HepG2 (cell line): ENCODE measurements around the gene ILRUN. TPM values are rescaled to one million over a fixed set of nuclear protein-coding genes. Genes with fewer than 3 reads are reported as not detected.

Experiments used
- ATAC-seq: fragments of 200-7000 bp; cut with Tn5 transposase; 3 replicates; pipeline ENCODE4 v1.9.1; 2020; ENCODE audit warnings: mild to moderate bottlenecking, moderate library complexity
- BruUV-seq: library from RNA; stranded (reverse); fragments of 400-500 nt; replicated peaks from 2 replicates; lab custom pipeline; 2021; lab: Mats Ljungman, UMichigan
- CTCF ChIA-PET: fragments of 300-600 bp; formaldehyde crosslinking; extraction: SDS; loops from one replicate; lab custom pipeline; 2021; ENCODE audit warnings: low total read pairs, inconsistent platforms, low intra/inter-chr PET ratio; lab: Yijun Ruan, JAX
- POLR2A ChIA-PET: fragments of 350-600 bp; sonication (Branson Sonifier 250); formaldehyde crosslinking; loops from one replicate; lab custom pipeline; 2020; ENCODE audit warnings: antibody characterized with exemption, inconsistent platforms; lab: Yijun Ruan, JAX
- DNase-seq: peaks from one replicate; pipeline ENCODE4 v3.0.0-alpha.2; 2015; ENCODE audit warnings: low spot score
- FAIRE-seq: peaks from 3 replicates; lab custom pipeline; 2011; peaks lifted over from hg19 to GRCh38; lab: Jason Lieb, UNC
- H2AFZ ChIP-seq: one replicate; pipeline ENCODE4 v1.6.1; 2011; ENCODE audit warnings: low read length, inconsistent platforms
- H3K27ac ChIP-seq: fragments of 300-600 bp; 3 replicates; pipeline ENCODE4 v1.8.0; 2011; ENCODE audit warnings: mixed run types, mild to moderate bottlenecking, mixed read lengths, low read length, inconsistent platforms; ENCODE audit not compliant: insufficient read depth; ENCODE audit errors: extremely low read length
- H3K27me3 ChIP-seq, 2 experiments: fragments of 200-600 bp in 1 of 2; 2 replicates in 1 of 2; 3 replicates in 1 of 2; pipeline versions ENCODE4 v1.6.0 to v1.8.0; 2011; ENCODE audit warnings: low read length in 2 of 2, mild to moderate bottlenecking in 2 of 2, moderate library complexity in 2 of 2, inconsistent platforms in 1 of 2; ENCODE audit not compliant: insufficient read depth in 2 of 2, control insufficient read depth in 1 of 2
- H3K36me3 ChIP-seq, 2 experiments: fragments of 200-600 bp in 1 of 2; replicated peaks in 1 of 2; 2 replicates in 1 of 2; 3 replicates in 1 of 2; pipeline versions ENCODE4 v1.5.1 to v1.8.0; 2011; ENCODE audit warnings: low read length in 2 of 2, inconsistent platforms in 1 of 2; ENCODE audit not compliant: insufficient read depth in 2 of 2, control insufficient read depth in 1 of 2
- H3K4me1 ChIP-seq: 2 replicates; pipeline ENCODE4 v1.5.1; 2012; ENCODE audit warnings: low read length, inconsistent platforms; ENCODE audit not compliant: insufficient read depth
- H3K4me2 ChIP-seq: 2 replicates; pipeline ENCODE4 v1.6.0; 2011; ENCODE audit warnings: low read depth, low read length, inconsistent platforms
- H3K4me3 ChIP-seq, 3 experiments: fragments of 200-600 bp in 1 of 3; sonication (generic), shearing (Covaris generic) in 1 of 3; replicated peaks in 1 of 3; 2 replicates each; pipeline ENCODE4 v1.5.1; 2011 to 2016; ENCODE audit warnings: low read length in 3 of 3, inconsistent platforms in 2 of 3, low read depth in 2 of 3, mild to moderate bottlenecking in 2 of 3, control low read depth in 1 of 3, mixed read lengths in 1 of 3; ENCODE audit not compliant: insufficient read depth in 1 of 3
- H3K79me2 ChIP-seq: one replicate; pipeline ENCODE4 v1.6.1; 2011; ENCODE audit warnings: low read length, inconsistent platforms; ENCODE audit not compliant: insufficient read depth
- H3K9ac ChIP-seq: 2 replicates; pipeline ENCODE4 v1.6.0; 2011; ENCODE audit warnings: mild to moderate bottlenecking, low read depth, low read length, inconsistent platforms; ENCODE audit not compliant: insufficient read depth
- H3K9me3 ChIP-seq: 2 replicates; pipeline ENCODE4 v1.5.1; 2012; ENCODE audit warnings: mild to moderate bottlenecking, low read length
- H4K20me1 ChIP-seq: 2 replicates; pipeline ENCODE4 v1.6.0; 2011; ENCODE audit warnings: inconsistent platforms, mild to moderate bottlenecking, low read length, moderate library complexity; ENCODE audit not compliant: insufficient read depth
- BCL6 ChIP-seq: IDR thresholded peaks from 2 replicates; pipeline ENCODE4 v1.6.1; 2016; ENCODE audit warnings: missing genetic modification reagents, missing compliant biosample characterization
- FOXP1 ChIP-seq, 2 experiments: fragments of 450-650 bp in 1 of 2; IDR thresholded peaks; 2 replicates each; pipeline ENCODE4 v1.6.1; 2017 to 2018; ENCODE audit warnings: antibody characterized with exemption in 1 of 2
- HNRNPH1 ChIP-seq: fragments of 200-400 bp; formaldehyde crosslinking; optimal IDR thresholded peaks from 2 replicates; pipeline ENCODE3; 2017; ENCODE audit warnings: mild to moderate bottlenecking, low read depth, low read length
- SOX13 ChIP-seq, 3 experiments: fragments of 450-650 bp in 1 of 3; sonication (generic) in 1 of 3; formaldehyde crosslinking in 1 of 3; IDR thresholded peaks in 2 of 3; conservative IDR thresholded peaks in 1 of 3; 2 replicates each; pipeline versions ENCODE4 v1.5.0 to v1.6.1; 2016 to 2020; ENCODE audit warnings: antibody characterized with exemption in 1 of 3, mild to moderate bottlenecking in 1 of 3, missing compliant biosample characterization in 1 of 3, missing genetic modification reagents in 1 of 3, moderate library complexity in 1 of 3
- STAG1 ChIP-seq: sonication (generic); formaldehyde crosslinking; IDR thresholded peaks from 2 replicates; pipeline ENCODE4 v1.4.0; 2020; ENCODE audit warnings: missing genetic modification reagents
- WGBS: methylation state at CpG from one replicate; pipeline ENCODE4 v1.1.6; 2017; ENCODE audit warnings: low lambda C conversion rate; 5-methylcytosine and 5-hydroxymethylcytosine counted together
- in situ Hi-C: cut with HindIII; loops from 2 replicates; pipeline ENCODE4 v1.10.0; 2017; ENCODE audit warnings: low pct_unique_long_range_greater_than_20kb; ENCODE audit not compliant: extremely low pct_ligation_motif_present
- intact Hi-C: fragments of 100-400 bp; cut with micrococcal nuclease; formaldehyde crosslinking; loops from one replicate; pipeline ENCODE4 v1.10.0; 2022; ENCODE audit not compliant: unreplicated experiment
- polyA plus RNA-seq, 8 experiments: library from polyadenylated mRNA; depleted of rRNA in 3 of 8; stranded (reverse) in 7 of 8; unstranded in 1 of 8; fragments of >200 nt; fragmentation: Illumina TruSeq in 4 of 8; extraction: Trizol in 4 of 8; gene quantifications; 2 replicates each; pipeline versions ENCODE4 v1.2.1 to v1.2.3, GENCODE V29; 2011 to 2016; ENCODE audit warnings: low read depth in 4 of 8, missing spikeins in 1 of 8, mixed read lengths in 1 of 8; ENCODE audit not compliant: insufficient read depth in 1 of 8
- total RNA-seq, 5 experiments: library from RNA; depleted of rRNA; stranded (reverse); fragments of >200 nt; fragmentation: Illumina TruSeq; extraction: Trizol; gene quantifications; 2 replicates each; pipeline ENCODE4 v1.2.3, GENCODE V29; 2016; ENCODE audit warnings: low read depth in 1 of 5
- TF ChIP-seq, protein P1 (sequence below), 2 experiments: IDR thresholded peaks; 2 replicates each; pipeline ENCODE4 v1.6.1; 2011 to 2012; ENCODE audit warnings: low read length in 2 of 2, borderline replicate concordance in 1 of 2, low read depth in 1 of 2, mild to moderate bottlenecking in 1 of 2, moderate library complexity in 1 of 2
- TF ChIP-seq, protein P2 (sequence below): sonication (generic); formaldehyde crosslinking; conservative IDR thresholded peaks from 2 replicates; pipeline ENCODE4 v1.4.0; 2020; ENCODE audit warnings: mild to moderate bottlenecking, missing genetic modification reagents, moderate library complexity

ILRUN gene
- total and polyA plus RNA-seq, 2 of the 13 experiments (the other 11 are each of a cell fraction or from before 2014, with no cell fraction given), result 45.5 to 66.6 TPM

DNA sequence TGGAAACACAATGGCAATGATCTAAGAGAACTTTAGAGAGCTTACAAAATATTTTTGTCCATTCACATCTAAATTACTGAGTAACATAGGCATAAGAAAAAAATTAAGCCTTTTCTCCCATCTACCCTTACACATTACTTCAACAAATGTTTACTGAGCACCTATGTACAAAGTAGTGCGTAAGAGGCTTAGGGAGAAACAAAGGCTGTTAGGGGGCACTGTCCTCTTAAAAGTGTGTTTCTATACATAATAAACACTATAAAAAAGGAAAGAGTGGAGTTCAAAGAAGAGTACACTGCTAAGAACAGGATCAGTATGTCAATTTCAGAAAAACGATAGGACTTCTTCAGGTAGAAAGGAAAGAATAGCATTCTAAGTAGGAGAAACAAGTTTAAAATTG, 12.2 kb downstream of the ILRUN start:
- ChIA-PET CTCF (no interaction called here), POLR2A (no interaction called here)
- H4K20me1 ChIP-seq, result peaks cover 13% of the 10 kb centered on the region; the same call in 1 of the 2 replicates
- no peak overlapping the region for H3K4me3 ChIP-seq
- in situ Hi-C loops (no loop called here), intact Hi-C loops (no loop called here)
- DNase-seq (no peak), ATAC-seq (no peak; the same call in 2 of the 3 replicates), FAIRE-seq (no peak)
- no peak overlapping the region for H2AFZ ChIP-seq
- BruUV-seq, result no TSS peak
- H3K27ac ChIP-seq, result peak overlapping the region; percentile 28
- H3K36me3 ChIP-seq, result peaks cover 1 to 10% of the 10 kb centered on the region in 2 experiments; a peak in 2 of 5 replicates
- H3K9ac ChIP-seq, result peak overlapping the region; percentile 17; the same call in 1 of the 2 replicates
- 46% methylated on average over 2 of the region's 2 CpGs for WGBS
- TF ChIP-seq HNRNPH1 (no peak), STAG1 (CRISPR knock-in tag) (peak; percentile 44; the same call in 1 of the 2 replicates), FOXP1 (IDR thresholded peaks at IDR 0.05) (no peak), FOXP1 (CRISPR knock-in tag; IDR thresholded peaks at IDR 0.05) (peak; percentile 39; the same call in 1 of the 2 replicates), BCL6 (CRISPR knock-in tag) (0 out of 2 replicates have a peak, but pooled peaks have one; percentile 8), SOX13 (IDR thresholded peaks at IDR 0.05) (no peak), SOX13 (CRISPR knock-in tag; conservative IDR thresholded peaks at IDR 0.05 in 1 of 2, IDR thresholded peaks at IDR 0.05 in 1 of 2) (peak in 1 of 2 experiments; percentile 49; a peak in 1 of 4 replicates)
- TF ChIP-seq, protein P1, sequence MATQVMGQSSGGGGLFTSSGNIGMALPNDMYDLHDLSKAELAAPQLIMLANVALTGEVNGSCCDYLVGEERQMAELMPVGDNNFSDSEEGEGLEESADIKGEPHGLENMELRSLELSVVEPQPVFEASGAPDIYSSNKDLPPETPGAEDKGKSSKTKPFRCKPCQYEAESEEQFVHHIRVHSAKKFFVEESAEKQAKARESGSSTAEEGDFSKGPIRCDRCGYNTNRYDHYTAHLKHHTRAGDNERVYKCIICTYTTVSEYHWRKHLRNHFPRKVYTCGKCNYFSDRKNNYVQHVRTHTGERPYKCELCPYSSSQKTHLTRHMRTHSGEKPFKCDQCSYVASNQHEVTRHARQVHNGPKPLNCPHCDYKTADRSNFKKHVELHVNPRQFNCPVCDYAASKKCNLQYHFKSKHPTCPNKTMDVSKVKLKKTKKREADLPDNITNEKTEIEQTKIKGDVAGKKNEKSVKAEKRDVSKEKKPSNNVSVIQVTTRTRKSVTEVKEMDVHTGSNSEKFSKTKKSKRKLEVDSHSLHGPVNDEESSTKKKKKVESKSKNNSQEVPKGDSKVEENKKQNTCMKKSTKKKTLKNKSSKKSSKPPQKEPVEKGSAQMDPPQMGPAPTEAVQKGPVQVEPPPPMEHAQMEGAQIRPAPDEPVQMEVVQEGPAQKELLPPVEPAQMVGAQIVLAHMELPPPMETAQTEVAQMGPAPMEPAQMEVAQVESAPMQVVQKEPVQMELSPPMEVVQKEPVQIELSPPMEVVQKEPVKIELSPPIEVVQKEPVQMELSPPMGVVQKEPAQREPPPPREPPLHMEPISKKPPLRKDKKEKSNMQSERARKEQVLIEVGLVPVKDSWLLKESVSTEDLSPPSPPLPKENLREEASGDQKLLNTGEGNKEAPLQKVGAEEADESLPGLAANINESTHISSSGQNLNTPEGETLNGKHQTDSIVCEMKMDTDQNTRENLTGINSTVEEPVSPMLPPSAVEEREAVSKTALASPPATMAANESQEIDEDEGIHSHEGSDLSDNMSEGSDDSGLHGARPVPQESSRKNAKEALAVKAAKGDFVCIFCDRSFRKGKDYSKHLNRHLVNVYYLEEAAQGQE (IDR thresholded peaks at IDR 0.05; ENCODE audit: borderline replicate concordance in 1 of 2, low read depth in 1 of 2, low read length in 2 of 2), result no peak
- TF ChIP-seq, protein P2, sequence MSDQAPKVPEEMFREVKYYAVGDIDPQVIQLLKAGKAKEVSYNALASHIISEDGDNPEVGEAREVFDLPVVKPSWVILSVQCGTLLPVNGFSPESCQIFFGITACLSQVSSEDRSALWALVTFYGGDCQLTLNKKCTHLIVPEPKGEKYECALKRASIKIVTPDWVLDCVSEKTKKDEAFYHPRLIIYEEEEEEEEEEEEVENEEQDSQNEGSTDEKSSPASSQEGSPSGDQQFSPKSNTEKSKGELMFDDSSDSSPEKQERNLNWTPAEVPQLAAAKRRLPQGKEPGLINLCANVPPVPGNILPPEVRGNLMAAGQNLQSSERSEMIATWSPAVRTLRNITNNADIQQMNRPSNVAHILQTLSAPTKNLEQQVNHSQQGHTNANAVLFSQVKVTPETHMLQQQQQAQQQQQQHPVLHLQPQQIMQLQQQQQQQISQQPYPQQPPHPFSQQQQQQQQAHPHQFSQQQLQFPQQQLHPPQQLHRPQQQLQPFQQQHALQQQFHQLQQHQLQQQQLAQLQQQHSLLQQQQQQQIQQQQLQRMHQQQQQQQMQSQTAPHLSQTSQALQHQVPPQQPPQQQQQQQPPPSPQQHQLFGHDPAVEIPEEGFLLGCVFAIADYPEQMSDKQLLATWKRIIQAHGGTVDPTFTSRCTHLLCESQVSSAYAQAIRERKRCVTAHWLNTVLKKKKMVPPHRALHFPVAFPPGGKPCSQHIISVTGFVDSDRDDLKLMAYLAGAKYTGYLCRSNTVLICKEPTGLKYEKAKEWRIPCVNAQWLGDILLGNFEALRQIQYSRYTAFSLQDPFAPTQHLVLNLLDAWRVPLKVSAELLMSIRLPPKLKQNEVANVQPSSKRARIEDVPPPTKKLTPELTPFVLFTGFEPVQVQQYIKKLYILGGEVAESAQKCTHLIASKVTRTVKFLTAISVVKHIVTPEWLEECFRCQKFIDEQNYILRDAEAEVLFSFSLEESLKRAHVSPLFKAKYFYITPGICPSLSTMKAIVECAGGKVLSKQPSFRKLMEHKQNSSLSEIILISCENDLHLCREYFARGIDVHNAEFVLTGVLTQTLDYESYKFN (CRISPR knock-in tag), result 0 out of 2 replicates have a peak, but pooled peaks have one; percentile 16
- TF ChIP-seq, all 625 proteins: peak for 5
- Histone ChIP-seq H3K27me3 (no peaks in the 10 kb centered on the region), H3K79me2 (peaks cover 91% of the 10 kb centered on the region), H3K4me2 (0 out of 2 replicates have a peak overlapping the region, but pooled peaks have one; percentile 8), H3K9me3 (no peaks in the 10 kb centered on the region), H3K4me1 (peaks cover 50% of the 10 kb centered on the region)
